GM21576 (cell line): ENCODE measurements around the gene MICAL3.
"Not testable (repeated sequence)": the region's sequence is repeated elsewhere in the genome, so short reads cannot be mapped to it uniquely, and the experiment has no call there.

Source experiments
- ATAC-seq: cut with Tn5 transposase; IDR thresholded peaks from one replicate; pipeline ENCODE4 v1.9.1; 2021; ENCODE audit warnings: mild to moderate bottlenecking, moderate library complexity; ENCODE audit not compliant: unreplicated experiment

MICAL3 gene

DNA sequence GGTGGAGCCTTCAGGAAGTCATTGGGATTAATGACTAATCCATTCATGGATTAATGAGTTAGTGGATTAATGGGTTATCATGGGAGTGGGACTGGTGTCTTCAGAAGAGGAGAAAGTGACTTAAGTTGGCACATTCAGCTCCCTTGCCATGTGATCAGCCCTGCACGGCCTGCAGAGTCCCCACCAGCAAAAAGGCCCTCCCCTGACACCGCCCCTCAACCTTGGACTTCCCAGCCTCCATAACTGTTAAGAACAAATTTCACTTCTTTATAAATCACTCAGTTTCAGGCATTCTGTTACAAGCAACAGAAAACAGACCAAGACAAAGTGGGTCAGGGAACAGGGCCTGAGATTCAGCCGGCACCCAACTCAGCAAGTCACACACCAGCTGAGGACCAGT, 85.3 kb downstream of the MICAL3 start:
- ATAC-seq = no peak

DNA sequence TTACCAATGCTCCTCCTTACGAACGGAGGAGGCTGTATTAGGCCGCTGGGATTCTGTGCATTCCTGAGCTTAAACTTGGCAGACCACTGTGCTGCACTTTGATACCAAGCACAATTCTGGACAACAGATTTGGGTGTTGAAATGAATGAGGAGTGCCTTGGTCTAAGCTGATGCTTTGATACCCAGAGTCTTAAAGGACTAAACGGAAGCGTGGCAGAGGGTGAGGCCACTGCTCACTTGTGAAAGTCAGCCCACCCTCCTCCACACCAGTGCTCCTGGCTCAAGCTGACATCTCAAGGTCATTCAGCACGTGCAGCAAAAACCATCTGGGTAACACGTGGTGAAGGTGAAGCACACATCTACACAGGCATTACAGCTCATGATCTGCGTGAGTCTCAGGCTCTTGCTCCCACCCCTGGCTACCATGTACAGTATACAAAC, 85.9 kb downstream of the MICAL3 start:
- ATAC-seq = no peak

DNA sequence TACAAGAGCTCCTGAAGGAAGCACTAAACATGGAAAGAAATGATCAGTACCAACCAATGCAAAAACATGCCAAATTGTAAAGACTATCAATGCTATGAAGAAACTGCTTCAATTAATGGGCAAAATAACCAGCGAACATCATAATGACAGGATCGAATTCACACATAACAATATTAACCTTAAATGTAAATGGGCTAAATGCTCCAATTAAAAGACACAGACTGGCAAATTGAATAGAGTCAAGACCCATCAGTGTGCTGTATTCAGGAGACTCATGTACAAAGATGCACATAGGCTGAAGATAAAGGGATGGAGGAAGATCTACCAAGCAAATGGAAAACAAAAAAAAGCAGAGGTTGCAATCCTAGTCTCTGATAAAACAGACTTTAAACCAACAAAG, 91.9 kb downstream of the MICAL3 start:
- not testable (repeated sequence) for ATAC-seq

DNA sequence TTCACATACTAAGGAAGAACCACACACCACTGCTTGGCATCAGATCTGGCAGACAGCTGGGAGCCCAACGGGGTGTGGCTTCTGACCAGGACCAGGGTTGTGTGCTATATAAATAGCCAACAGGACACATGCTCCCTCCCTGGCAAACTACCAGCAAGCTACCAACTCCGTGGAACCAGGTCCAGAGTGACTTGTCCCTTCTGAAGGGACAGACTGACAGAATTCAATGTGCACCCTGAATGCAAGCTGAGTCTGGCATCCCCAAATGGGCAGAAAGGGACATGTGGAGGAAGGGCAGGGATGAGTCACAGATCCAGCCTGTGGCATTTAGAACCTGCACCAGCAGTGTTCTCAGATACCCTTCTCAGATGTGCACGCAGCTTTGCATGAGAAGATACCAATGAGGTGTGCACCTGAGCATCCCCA, 92.9 kb downstream of the MICAL3 start:
- ATAC-seq = no peak

DNA sequence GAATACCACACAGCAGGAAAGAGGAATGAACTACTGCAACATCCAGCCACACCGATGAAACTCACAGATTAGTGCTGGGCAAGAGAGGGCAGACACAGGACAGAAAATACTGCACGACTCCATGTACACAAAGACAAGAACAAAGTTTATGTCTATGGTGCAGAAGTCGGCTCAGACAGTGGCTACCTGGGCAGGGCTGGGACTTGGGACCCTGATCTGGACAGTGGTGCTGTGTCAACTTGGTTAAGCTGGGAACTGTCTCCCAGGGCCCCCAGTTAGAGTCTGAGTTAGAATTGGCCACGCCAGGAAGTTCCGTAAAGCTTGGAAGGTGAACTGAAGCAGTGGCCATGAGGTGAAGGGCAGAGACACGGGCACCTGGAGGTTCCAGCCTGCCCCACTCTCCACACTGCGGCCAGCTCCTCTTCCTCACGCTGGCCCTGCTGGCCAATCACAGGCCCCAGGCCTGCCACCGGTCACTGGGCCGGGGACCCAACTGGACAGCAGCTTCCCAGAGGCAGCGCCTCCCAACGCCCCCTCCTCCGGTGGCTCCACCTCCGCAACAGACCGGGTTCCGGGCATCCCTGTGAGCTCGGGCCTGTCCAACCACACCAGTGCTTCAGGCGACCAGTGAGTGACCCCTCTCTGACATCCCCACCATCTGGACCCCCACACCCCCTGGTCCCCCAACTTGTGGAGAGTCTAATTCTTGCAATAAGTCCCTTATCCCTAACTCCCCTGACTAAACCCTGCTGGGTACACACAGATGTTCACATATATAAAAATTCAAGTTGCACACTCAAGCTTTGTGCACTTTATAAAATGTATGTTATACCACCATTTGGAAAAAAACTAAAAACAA, 93.7 kb downstream of the MICAL3 start:
- ATAC-seq = no peak

DNA sequence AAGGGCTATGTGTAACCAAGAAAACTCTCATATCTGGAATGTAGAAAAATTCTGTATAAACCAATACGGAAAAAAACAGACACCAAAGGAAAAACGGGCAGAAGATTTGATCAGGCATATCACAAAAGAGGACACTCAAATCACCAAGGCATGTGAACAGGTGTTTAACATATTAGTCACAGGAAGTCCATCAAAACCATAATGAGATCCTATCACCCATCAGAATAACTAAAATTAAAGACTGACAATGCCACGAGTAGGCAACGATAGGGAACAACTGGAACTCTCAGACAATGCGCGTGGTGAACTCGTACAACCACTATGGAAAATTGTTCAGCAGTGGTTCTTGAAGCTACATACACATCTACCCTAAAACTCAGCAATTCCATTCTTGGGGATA, 94.5 kb downstream of the MICAL3 start:
- no peak for ATAC-seq

DNA sequence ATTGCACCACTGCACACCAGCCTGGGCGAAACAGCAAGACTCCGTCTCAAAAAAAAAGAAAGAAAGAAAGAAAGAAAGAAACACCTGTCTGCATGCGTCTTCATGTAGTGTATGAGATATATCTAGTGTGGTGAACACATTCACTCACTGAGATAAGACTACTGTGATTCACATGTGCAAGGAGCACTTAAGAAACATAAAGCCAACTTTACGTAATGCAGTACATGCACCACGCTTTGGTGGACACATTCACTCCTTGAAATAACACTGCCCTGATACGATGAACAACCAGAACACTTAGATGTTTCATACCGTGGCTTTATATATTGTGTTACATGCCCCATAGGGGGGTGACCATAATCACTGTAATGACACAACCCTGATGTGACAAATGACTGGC, 96.0 kb downstream of the MICAL3 start:
- no peak for ATAC-seq

DNA sequence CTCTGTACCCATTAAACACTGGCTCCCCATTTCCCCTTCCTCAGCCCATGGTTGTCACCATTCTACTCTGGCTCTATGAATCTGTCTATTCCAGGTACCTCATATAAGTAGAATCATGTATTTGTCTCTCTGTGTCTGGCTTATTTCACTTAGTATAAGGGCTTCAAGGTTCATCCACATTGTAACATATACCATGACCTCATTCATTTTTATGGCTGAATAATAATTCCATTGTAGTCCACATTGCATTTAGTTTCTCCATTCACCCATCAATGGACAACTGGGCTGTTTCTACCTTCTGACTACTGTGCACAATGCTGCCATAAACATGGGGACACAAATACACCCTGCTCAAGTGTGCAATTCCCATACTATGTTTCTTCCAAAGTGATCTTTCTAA, 97.3 kb downstream of the MICAL3 start:
- no peak for ATAC-seq

DNA sequence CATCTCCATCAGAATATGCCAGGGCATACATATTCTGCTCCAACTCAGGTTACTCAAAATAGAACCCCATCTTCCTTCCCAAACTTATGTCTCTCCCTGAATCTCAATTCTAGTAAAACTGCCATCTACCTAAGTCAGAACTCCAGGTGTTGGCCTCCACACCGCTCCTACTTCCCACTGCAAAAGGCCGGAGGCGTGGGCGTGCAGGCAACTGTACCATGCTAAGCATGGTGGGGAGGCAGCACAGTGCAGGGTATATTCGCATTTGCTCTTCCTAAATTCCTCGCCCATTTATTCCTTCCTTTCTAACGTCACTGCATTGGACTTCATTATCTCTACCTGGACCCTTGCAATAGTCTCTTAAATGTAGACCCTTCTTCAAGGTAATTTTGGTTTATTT, 97.8 kb downstream of the MICAL3 start:
- no peak for ATAC-seq

DNA sequence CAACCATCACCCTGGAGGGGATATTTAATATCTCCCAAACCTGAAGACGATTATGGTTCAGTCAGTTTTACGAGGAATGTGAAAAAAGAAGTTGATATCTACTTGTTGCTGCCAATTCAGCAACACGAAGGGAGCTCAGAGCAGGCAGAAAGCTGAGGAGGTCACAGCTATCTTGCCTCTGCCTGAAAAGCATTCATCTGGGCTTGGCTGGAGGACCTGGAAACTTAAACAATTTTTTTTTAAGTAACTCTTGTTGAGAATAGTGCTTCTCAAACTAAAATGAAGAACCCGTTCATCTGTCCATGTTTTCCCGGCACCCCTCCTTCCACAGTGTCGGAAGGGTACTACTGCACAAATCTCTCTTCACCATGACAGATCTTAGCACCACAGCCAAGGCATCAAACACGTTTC, 98.9 kb downstream of the MICAL3 start:
- no peak for ATAC-seq

DNA sequence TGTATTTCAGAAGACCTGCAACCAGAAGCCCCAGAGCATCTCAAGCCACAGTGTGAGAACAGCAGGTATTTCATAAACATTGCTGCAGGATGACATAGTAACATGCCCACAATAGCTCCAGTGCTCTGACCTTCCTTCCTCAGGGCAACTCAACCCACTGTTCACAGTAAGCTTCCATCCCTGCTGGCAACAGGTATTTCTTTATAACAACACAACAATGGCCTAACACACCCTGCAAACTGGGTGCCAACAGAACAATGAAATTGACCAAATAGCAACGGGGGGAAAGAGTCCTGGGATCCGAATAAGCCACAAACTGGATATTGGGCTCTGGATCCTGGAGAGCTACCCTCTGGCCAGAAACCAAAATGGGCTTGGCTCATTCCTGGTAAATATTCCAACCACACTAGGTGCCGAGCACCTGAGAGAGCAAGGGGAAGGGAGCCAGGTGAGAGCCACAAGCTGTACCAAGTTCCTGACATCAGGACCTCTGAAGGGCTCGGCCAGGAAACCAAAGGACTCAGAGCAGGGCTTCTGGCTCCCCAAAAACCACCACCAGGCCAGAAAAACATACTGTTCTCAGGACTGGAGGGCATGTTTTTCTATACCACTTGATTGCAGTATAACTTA, 99.5 kb downstream of the MICAL3 start:
- ATAC-seq = no peak

DNA sequence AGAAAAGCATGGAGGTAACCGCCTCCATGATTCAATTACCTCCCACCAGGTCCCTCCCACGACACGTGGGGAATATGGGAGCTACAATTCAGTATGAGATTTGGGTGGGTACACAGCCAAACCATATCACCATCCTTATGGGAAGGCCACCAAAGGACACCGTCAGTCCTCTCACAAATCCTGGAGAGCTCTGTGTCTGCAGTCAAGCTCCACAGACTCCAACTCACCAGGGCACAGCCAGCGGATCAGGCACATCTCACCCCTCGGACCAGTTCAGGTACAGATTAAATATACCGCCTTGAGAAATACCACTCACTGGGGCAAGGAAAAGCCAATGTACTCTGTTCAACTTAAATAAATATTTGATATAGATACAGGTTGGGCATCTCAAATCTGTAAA, 100.3 kb downstream of the MICAL3 start:
- no peak for ATAC-seq

DNA sequence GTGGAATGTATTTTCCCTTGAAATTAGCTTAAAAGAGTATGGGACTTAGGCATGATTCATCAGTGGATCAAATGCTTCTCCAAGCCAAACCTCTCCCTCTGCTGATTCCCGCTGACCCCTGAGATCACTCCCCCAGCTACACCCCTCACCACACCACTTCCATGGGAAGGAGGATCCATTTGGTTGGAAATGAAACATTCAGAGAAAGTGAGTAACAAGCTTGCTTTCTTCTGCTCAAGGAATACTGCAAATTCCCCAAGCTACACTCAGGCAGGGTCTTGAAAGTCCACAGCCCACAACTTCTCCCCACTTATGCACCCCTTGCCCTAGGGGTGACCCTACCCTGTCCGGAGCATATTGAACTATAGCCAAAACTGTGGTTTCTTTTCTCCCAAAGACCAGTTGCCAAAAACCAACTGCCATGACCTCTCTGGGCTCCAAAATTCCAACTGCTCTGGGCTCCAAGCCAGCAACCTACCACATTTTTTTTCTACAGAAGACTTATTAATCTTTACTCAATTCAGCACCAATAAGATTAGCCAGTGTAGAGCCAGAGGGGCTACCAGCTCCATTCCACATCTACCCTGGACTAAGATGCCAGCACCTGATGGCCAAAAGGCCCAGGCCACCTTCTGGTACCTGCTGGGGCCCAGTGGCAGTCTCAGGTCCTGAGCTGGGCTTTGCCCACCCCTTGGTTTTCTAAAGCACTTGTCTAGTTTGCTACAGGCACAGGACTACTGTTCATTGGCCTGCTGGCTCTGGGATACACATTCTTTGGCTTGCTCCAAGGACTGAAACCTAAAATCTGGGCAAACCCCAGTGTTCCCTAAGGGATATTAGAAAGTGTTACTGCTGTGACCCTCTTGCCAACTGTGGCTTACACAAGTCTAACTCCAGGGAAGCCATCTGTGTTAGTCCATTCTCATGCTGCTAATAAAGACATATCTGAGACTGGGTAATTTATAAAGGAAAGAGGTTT, 101.1 kb downstream of the MICAL3 start:
- no peak for ATAC-seq

DNA sequence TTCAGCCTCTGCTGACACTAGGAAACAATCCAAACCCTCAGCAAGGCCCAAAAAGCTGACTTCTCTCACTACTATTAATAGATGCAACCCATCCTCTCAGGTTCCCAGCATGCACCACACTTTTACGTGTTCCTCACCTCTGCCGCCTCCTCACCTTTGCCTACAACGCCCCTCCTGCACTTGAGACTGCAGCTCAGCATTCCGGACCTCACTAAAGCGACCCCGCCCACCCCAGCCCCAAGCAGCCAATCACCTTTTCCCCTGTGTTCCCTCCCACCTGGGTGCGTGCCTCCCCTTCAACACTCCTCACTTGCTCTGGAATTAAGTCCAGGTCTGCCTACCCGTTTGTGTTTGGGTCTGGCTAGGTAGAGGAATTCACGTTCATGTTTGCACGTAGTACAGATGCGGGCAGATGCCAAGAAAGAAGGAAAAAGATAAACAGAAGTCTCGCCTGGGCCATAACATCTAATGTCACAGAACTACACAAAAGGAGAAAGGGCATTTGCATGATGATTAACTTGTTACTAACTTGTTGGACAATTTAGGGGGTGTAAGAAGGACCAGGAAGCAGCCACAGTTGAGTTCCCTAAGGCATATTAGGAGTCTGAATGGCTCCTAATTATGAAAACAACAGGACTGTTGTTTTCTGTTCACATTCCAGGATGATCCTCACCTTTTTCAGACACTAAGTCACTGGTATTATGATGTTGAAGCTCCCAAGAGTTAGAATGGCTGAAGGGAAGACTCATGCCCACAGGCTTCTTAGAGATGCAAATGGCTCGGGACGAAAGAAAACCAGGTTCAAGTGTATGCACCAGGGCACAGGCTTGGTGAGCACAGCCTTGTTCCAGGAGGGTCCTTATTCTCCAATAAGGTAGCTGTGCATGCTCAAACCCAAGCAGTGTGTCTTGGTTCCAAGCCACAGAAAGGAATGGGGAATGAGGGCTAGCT, 102.2 kb downstream of the MICAL3 start:
- ATAC-seq = no peak

DNA sequence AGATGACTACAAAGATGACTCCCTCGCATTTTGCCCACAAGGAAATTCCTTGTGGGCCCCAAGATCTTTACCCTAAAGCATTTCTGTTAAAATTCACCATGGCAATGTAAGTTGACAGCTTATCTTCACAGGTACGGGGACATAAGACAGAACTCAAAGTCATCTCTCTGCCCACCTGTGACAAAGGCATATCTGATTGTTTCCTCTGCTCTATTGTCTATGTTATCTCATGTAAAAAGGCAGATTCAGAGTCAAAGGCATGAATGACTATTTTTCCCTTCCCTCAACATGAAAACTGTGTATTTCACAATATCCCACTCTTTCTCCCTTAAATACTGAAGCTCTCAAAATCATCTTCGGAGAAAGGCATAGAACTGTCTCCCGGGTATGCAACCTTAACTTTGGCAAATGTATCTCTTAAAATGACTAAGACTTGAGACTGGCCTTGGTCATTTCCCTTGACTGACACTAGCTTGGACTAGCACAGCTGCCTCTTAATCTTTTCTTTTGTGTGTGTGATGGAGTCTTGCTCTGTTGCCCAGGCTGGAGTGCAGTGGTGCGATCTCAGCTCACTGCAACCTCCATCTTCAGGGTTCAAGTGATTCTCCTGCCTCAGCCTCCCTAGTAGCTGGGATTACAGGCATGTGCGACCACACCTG, 103.2 kb downstream of the MICAL3 start:
- ATAC-seq = no peak

DNA sequence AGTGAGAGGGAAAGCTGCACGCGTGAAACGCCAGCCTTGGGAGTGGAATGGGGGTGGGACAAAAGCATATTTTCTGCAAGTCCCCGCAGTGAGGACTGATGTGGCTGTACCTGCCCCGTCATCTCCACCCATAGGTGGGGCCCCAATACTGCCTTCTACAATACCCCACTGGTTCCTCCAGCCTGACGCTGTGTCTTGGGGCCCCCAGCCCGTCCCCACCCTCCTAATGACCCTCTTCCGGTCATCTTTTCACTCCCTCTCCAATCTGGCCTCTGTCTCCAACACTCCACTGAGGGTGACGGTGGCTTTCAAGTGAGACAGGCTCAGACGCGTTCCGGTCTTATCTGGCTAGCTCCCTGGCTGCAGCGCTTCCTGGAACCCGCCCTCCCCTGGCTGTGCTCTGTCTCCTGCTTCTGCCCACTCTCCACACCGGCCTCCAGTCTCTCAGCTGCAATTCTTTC, 104.2 kb downstream of the MICAL3 start:
- ATAC-seq = no peak

DNA sequence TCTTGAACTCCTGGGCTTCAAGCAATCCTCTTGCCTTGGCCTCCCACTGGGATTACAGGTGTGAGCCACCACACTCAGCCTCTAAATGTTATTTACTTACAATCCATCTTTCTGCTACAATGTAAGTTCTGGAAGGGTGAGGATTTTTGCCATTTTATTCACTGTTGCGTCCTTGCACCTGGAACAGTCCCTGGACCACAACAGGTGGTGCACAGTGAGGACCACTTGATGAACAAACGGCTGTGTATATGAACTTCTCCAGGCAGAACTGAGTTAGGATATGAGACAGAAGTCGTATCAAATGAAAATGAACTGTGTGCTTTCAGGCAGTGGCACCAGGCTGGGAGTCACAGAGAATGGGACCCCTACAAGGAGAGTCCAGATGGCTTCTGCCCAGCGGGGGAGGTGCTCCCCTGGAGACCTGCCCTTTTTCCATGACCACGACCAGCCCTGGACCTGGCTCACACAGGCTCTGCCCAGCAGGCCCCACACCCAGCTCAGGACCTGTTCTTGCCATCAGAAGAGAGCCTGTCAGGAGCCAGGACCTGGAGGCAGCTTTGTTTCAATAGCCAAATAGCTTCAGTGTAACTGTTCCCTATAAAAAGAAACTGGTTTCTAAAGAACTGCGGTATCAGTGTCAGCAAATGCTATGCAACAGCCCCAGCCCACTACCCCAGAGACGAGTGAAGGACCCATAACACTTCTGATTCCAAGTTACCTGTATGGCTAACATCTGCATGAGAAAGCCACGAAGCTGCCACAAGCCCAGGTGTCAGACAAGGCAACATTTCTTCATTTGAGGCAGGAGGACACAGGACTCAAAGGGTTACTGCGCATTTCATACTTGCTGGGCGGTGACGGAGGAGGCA, 104.9 kb downstream of the MICAL3 start:
- no peak for ATAC-seq

DNA sequence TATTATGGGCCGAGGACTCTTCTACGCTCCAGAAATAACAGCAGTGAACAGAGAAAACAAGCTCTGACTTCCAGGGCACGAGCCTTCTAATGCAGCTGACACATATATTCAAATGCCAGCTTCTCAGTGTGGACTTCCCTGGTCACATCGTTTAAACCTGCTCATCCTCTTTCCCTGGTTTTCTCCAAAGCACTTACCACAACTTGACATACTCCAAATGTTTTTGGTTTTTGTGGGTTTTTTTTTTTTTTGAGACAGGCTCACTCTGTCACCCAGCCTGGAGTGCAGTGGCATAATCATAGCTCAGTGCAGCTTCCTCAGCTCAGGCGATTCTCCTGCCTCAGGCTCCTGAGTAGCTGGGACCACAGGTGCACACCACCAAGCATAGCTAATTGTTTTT, 105.5 kb downstream of the MICAL3 start:
- no peak for ATAC-seq
